ENCODE measurements around the gene HAGHL.

The HAGHL gene

GRCh38 chr16:722835-723633 lies 3.9 kb upstream of the HAGHL start:
- no peak for DNase-seq

GRCh38 chr16:723695-724094 lies 3.2 kb upstream of the HAGHL start:
- no peak for DNase-seq

- DNase-seq = no peak
Observed at GRCh38 chr16:724188-725040, 2.5 kb upstream of the HAGHL start.

GRCh38 chr16:725041-725376 lies 1.9 kb upstream of the HAGHL start:
- DNase-seq = no peak

GRCh38 chr16:725463-726187 lies 1.3 kb upstream of the HAGHL start:
- DNase-seq = no peak

- DNase-seq = no peak
Observed at GRCh38 chr16:726188-726437, 793 bp upstream of the HAGHL start.

GRCh38 chr16:727291-727977 lies 528 bp downstream of the HAGHL start:
- DNase-seq = peak; percentile 68

GRCh38 chr16:728131-728889 lies 1.4 kb downstream of the HAGHL start:
- DNase-seq = peak; percentile 86

- no peak for DNase-seq
Observed at GRCh38 chr16:728890-729744, 2.2 kb downstream of the HAGHL start.

- no peak for DNase-seq
Observed at GRCh38 chr16:729768-730665, 3.1 kb downstream of the HAGHL start.

- no peak for DNase-seq
Observed at GRCh38 chr16:730666-731509, 4.0 kb downstream of the HAGHL start.

GRCh38 chr16:732332-732731 lies 5.4 kb downstream of the HAGHL start:
- DNase-seq = no peak

GRCh38 chr16:732936-733335 lies 6.0 kb downstream of the HAGHL start:
- DNase-seq = no peak

- DNase-seq = peak; percentile 78
Observed at GRCh38 chr16:733382-734207, 6.7 kb downstream of the HAGHL start.

- DNase-seq = no peak
Observed at GRCh38 chr16:734208-734980, 7.5 kb downstream of the HAGHL start.

GRCh38 chr16:734981-735881 lies 8.3 kb downstream of the HAGHL start:
- DNase-seq = no peak
